Activated CD4-positive, alpha-beta T cell treated with anti-CD3 and anti-CD28 coated beads for 24 hours (primary cell): ENCODE measurements around the gene CHRNA7.
"Not testable (repeated sequence)": the region's sequence is repeated elsewhere in the genome, so short reads cannot be mapped to it uniquely, and the experiment has no call there.

ENCODE experiments used
- DNase-seq, 2 donors: peaks; one replicate each; pipeline ENCODE4 v3.0.0-alpha.2; 2020; ENCODE audit warnings: low read depth in 2 of 2

Gene CHRNA7

DNA sequence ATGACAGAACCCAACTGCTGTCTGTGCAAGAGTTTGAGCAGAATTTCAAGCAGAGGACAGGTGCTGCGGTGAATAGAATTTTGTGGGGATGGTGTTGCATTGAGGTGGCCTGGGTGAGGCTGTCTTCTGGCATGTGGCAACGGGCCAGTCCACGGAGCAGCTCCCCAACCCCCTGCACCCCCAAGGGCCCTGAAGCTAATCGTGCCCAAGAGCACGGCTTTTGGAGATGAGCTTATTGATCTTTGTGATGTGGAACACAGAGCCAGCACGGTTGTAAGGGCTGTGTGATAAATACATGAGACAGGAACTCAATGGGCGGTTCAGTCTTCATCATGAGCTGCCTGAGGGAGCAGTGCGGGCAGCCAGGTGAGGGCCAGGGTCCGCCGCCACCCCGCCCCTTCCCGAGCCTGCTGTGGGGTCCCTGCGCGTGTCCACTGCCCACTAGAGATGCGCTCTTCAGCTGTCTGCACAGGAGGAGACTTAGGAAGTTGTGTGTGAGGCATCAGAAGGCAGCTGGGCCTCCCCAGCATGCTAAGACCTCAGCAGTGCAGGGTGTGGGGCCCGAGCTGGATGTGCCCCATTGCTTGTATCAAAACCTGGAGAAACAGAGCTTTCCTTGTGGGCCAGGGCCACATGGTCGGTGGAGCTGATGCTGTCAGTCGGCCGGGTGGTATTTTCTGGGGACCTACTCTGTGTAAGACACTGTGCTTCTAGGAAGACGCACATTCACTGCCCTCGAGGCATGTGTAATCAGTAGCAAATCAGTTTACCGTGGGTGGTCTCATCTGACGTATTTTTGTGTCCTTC lies 90.5 kb downstream of the CHRNA7 start:
- DNase-seq: no peak

GRCh38 chr15:32121384-32121695 lies 91.0 kb downstream of the CHRNA7 start:
- DNase-seq: no peak

- no peak for DNase-seq
These were observed 91.7 kb downstream of the CHRNA7 start for GRCh38 chr15:32122013-32122412.

GRCh38 chr15:32123473-32123872 lies 93.2 kb downstream of the CHRNA7 start:
- DNase-seq: no peak

GRCh38 chr15:32124726-32125125 lies 94.4 kb downstream of the CHRNA7 start:
- no peak for DNase-seq

DNA sequence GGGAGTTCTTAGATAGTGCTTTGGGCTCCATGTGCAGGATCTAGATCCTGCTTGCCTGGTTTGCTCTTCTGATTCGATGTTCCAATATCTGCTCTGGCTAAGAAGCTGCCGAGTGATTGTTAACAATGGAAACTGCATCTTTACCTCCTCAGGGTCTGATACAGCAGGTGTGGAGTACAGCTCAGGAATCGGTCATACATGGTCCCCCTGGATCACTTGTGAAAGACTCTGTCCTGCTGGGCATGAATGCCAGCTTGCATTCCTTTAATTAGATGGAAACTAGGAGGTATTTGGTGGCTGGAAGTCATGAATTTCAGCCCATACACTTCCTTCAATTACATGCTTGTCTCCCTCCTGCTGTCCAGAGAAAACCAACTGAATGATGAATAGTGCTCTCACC lies 95.3 kb downstream of the CHRNA7 start:
- no peak for DNase-seq

- DNase-seq: no peak
These were observed 99.5 kb downstream of the CHRNA7 start for GRCh38 chr15:32129815-32130214.

DNA sequence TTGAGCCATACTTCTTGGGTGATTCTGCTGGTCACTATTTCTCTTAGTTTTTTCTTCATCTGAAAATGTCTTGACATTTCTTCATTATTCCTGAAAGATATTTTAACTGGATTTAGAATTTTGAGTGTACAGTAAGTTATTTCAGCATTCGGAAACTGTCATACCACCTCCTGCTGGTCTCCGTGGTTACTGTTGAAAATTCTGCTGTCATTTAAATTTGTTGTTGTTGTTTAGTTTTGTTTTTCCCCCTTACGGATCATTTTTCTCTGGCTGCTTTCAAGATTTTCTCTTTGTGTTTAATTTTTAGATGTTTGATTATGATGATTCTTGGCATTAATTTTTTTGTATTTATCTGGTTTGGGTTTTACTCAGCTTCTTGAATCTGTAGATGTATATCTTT lies 100.5 kb downstream of the CHRNA7 start:
- no peak for DNase-seq

- no peak for DNase-seq
These were observed 101.5 kb downstream of the CHRNA7 start for GRCh38 chr15:32131803-32132202.

GRCh38 chr15:32132859-32133258 lies 102.5 kb downstream of the CHRNA7 start:
- DNase-seq: no peak

DNA sequence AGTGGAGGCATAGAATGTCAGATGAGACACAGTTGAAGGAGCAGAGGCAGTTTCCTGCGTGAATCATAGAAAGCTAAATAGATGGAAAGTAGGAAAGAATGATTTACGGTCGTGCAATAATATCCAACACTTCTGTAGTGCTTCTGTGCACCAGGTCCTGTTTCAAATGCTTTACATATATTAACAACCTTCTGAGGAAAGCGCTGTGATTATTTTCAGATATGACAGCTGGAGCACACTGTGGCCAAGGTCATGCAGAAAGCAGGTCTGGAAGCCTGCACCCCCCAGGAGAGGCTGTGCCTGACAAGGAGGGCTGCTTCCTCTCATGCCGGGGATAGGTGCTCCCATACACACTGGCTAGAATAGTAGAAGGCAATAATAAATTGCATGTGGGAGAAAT lies 104.5 kb downstream of the CHRNA7 start:
- DNase-seq: no peak

GRCh38 chr15:32135335-32135734 lies 105.0 kb downstream of the CHRNA7 start:
- DNase-seq: no peak

DNA sequence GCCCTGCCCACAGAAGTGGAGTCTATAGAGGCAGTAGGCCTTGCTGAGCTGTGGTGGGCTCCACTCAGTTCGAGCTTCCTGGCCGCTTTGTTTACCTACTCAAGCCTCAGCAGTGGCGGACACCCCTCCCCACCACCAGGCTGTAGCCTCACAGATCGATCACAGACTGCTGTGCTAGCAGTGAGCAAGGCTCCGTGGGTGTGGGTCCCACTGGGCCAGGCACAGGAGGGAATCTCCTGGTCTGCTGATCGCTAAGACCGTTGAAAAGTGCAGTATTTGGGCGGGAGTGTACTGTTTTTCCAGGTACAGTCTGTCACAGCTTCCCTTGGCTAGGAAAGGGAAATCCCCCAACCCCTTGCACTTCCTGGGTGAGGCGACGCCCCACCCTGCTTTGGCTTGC lies 115.2 kb downstream of the CHRNA7 start:
- not testable (repeated sequence) for DNase-seq

- DNase-seq: no peak
These were observed 118.7 kb downstream of the CHRNA7 start for GRCh38 chr15:32148833-32149555.

- DNase-seq: no peak
These were observed 122.3 kb downstream of the CHRNA7 start for GRCh38 chr15:32152574-32152973.

GRCh38 chr15:32153868-32154623 lies 123.7 kb downstream of the CHRNA7 start:
- not testable (repeated sequence) for DNase-seq

DNA sequence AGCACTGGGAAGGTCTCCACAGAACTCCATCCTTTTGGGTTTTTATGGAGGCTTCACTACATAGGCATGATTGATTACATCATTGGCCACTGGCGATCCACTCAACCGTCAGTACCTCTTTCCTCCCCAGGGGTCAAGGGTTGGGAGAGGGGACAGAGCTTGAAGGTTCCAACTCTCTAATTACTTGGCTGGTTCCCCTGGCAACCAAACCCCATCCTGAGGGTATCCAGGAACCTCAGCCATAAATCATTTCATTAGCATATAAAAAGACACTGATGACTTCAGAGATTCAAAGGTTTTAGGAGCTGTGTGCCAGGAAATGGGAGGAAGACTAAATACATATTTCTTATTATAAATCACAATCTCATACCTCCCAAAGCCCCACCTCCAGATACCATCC lies 131.8 kb downstream of the CHRNA7 start:
- DNase-seq: not testable (repeated sequence)

- DNase-seq: not testable (repeated sequence)
These were observed 133.8 kb downstream of the CHRNA7 start for GRCh38 chr15:32164065-32164464.

DNA sequence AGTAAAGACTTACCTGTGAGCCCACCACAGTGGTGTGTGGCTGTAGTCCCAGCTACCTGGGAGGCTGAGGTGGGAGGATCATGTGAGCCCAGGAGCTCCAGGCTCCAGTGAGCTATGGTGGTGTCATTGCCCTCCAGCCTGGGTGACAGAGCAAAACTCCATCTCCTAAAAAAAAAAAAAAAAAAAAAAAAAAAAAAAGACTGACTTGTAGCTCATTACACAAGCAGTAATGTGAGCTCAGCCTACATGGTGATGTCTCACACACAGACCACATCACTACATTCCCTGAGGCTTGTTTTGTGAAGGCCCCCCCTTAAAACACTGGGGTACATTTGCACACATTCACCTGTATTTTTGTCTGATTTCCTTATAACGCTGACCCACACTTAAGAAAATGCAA lies 134.4 kb downstream of the CHRNA7 start:
- not testable (repeated sequence) for DNase-seq

- DNase-seq: not testable (repeated sequence)
These were observed 135.5 kb downstream of the CHRNA7 start for GRCh38 chr15:32165775-32166174.

- DNase-seq: not testable (repeated sequence)
These were observed 136.0 kb downstream of the CHRNA7 start for GRCh38 chr15:32166270-32166669.

GRCh38 chr15:32167913-32168312 lies 137.6 kb downstream of the CHRNA7 start:
- not testable (repeated sequence) for DNase-seq

GRCh38 chr15:32180579-32180978 lies 150.3 kb downstream of the CHRNA7 start:
- DNase-seq: not testable (repeated sequence)
